K562 (cell line): ENCODE data around the gene NKG7. TPM values are rescaled to one million over a fixed set of nuclear protein-coding genes. Genes with fewer than 3 reads are reported as not detected.

Experiments
- FIP1L1 ChIP-seq: fragments of 200-400 bp; formaldehyde crosslinking; IDR thresholded peaks from 2 replicates; pipeline ENCODE4 v1.6.1; 2018; ENCODE audit warnings: mild to moderate bottlenecking, low read depth, low read length; ENCODE audit not compliant: poor library complexity, severe bottlenecking
- HLTF ChIP-seq: fragments of 450-650 bp; IDR thresholded peaks from 2 replicates; pipeline ENCODE4 v1.6.1; 2016
- MECOM ChIP-seq: fragments of 250-450 bp; sonication (Bioruptor Pico); IDR thresholded peaks from 2 replicates; pipeline ENCODE4 v1.8.0; 2022; ENCODE audit warnings: inconsistent platforms
- NBN ChIP-seq: fragments of 450-650 bp; IDR thresholded peaks from 2 replicates; pipeline ENCODE4 v1.6.1; 2016; ENCODE audit warnings: low read depth, mild to moderate bottlenecking
- NFRKB ChIP-seq: fragments of 450-650 bp; IDR thresholded peaks from 2 replicates; pipeline ENCODE4 v1.6.1; 2016; ENCODE audit warnings: low read depth
- NFXL1 ChIP-seq: fragments of 450-650 bp; formaldehyde crosslinking; IDR thresholded peaks from 2 replicates; pipeline ENCODE4 v1.4.0; 2021; ENCODE audit warnings: mild to moderate bottlenecking
- PHB ChIP-seq: fragments of 250-450 bp; sonication (Bioruptor Pico); IDR thresholded peaks from 2 replicates; pipeline ENCODE4 v1.5.0; 2021
- SMARCE1 ChIP-seq: fragments of 450-650 bp; IDR thresholded peaks from 2 replicates; pipeline ENCODE4 v1.7.1; 2016; ENCODE audit warnings: mild to moderate bottlenecking
- ZNF124 ChIP-seq: sonication (generic); formaldehyde crosslinking; IDR thresholded peaks from 2 replicates; pipeline ENCODE4 v1.8.1; 2022; ENCODE audit warnings: missing genetic modification reagents
- polyA plus RNA-seq, 8 experiments: library from polyadenylated mRNA; depleted of rRNA in 4 of 8; stranded (reverse) in 5 of 8; unstranded in 3 of 8; fragments of >200 nt; fragmentation: Nextera tagmentation in 2 of 8; fragmentation: Illumina TruSeq in 1 of 8; extraction: Ambion mirVana in 2 of 8; extraction: Trizol in 1 of 8; gene quantifications; 2 replicates each; pipeline versions ENCODE4 v1.2.1 to v1.2.3, GENCODE V29; 2011 to 2014; ENCODE audit warnings: inconsistent platforms in 1 of 8, missing spikeins in 1 of 8
- total RNA-seq, 7 experiments: library from RNA; depleted of rRNA in 6 of 7; stranded (reverse); fragments of >200 nt in 6 of 7; fragmentation: Illumina TruSeq in 2 of 7; extraction: Trizol in 2 of 7; gene quantifications; 2 replicates each; pipeline versions ENCODE4 v1.2.1 to v1.2.3, GENCODE V29; 2011 to 2021; ENCODE audit warnings: low replicate concordance in 1 of 7
- TF ChIP-seq, protein P1 (sequence below): sonication (generic); formaldehyde crosslinking; IDR thresholded peaks from 2 replicates; pipeline ENCODE4 v1.8.1; 2023; ENCODE audit warnings: missing genetic modification reagents, mild to moderate bottlenecking, borderline replicate concordance
- TF ChIP-seq, protein P2 (sequence below), 2 experiments: IDR thresholded peaks; 2 replicates each; pipeline ENCODE4 v1.6.1; 2011; ENCODE audit warnings: borderline replicate concordance in 1 of 2, control low read depth in 1 of 2, low read depth in 1 of 2, low read length in 1 of 2, mild to moderate bottlenecking in 1 of 2, mixed read lengths in 1 of 2, moderate library complexity in 1 of 2; ENCODE audit not compliant: insufficient read depth in 1 of 2, insufficient read length in 1 of 2, poor library complexity in 1 of 2, severe bottlenecking in 1 of 2; ENCODE audit errors: extremely low read depth in 1 of 2
- TF ChIP-seq, protein P3 (sequence below): fragments of 200-800 bp; sonication (Bioruptor generic); IDR thresholded peaks from 2 replicates; pipeline ENCODE4 v1.6.1; 2017; ENCODE audit warnings: missing genetic modification characterization, missing compliant biosample characterization
- TF ChIP-seq, protein P4 (sequence below): sonication (generic); formaldehyde crosslinking; IDR thresholded peaks from 2 replicates; pipeline ENCODE4 v1.8.1; 2023; ENCODE audit warnings: mild to moderate bottlenecking, missing genetic modification reagents
- TF ChIP-seq, protein P5 (sequence below): fragments of 450-650 bp; IDR thresholded peaks from 2 replicates; pipeline ENCODE4 v1.6.1; 2016

The NKG7 gene
- total and polyA plus RNA-seq, 9 of the 15 experiments (the other 6 are each of a cell fraction or from before 2014, with no cell fraction given): 0.30 to 0.70 (median 0.51) TPM; not detected in 2

DNA sequence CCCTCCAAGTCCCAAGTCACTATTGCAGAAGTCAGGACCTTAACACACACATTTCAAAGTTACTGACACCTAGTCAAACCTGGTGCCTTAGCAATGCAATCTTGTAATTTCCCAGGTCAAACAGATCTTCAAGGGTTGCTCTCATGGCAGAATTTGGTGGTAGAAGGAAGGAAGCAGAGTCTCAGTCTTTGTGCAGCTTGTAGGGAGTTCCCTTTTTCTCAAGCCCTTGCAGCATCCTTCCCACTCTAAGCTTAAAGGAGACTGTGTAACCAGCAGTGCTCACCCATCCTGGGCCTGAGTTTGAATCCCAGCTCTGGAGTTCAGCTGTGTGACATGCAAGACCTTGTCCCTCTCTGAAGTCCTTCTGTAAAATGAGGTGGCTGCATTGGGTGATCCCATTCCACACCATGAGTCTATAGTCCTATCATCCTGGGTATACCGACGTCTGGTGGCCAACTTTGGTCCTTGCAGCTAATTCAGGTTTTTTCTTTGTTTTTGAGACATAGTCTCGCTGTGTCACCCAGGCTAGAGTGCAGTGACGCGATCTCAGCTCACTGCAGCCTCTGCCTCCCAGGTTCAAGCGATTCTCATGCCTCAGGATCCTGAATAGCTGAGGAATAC lies 35.2 kb upstream of the NKG7 start (continued):
- TF ChIP-seq, protein P1, sequence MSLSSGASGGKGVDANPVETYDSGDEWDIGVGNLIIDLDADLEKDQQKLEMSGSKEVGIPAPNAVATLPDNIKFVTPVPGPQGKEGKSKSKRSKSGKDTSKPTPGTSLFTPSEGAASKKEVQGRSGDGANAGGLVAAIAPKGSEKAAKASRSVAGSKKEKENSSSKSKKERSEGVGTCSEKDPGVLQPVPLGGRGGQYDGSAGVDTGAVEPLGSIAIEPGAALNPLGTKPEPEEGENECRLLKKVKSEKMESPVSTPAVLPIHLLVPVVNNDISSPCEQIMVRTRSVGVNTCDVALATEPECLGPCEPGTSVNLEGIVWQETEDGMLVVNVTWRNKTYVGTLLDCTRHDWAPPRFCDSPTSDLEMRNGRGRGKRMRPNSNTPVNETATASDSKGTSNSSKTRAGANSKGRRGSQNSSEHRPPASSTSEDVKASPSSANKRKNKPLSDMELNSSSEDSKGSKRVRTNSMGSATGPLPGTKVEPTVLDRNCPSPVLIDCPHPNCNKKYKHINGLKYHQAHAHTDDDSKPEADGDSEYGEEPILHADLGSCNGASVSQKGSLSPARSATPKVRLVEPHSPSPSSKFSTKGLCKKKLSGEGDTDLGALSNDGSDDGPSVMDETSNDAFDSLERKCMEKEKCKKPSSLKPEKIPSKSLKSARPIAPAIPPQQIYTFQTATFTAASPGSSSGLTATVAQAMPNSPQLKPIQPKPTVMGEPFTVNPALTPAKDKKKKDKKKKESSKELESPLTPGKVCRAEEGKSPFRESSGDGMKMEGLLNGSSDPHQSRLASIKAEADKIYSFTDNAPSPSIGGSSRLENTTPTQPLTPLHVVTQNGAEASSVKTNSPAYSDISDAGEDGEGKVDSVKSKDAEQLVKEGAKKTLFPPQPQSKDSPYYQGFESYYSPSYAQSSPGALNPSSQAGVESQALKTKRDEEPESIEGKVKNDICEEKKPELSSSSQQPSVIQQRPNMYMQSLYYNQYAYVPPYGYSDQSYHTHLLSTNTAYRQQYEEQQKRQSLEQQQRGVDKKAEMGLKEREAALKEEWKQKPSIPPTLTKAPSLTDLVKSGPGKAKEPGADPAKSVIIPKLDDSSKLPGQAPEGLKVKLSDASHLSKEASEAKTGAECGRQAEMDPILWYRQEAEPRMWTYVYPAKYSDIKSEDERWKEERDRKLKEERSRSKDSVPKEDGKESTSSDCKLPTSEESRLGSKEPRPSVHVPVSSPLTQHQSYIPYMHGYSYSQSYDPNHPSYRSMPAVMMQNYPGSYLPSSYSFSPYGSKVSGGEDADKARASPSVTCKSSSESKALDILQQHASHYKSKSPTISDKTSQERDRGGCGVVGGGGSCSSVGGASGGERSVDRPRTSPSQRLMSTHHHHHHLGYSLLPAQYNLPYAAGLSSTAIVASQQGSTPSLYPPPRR: no peak
- TF ChIP-seq, protein P2, sequence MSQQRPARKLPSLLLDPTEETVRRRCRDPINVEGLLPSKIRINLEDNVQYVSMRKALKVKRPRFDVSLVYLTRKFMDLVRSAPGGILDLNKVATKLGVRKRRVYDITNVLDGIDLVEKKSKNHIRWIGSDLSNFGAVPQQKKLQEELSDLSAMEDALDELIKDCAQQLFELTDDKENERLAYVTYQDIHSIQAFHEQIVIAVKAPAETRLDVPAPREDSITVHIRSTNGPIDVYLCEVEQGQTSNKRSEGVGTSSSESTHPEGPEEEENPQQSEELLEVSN (IDR thresholded peaks at IDR 0.05; ENCODE audit: borderline replicate concordance in 1 of 2, extremely low read depth in 1 of 2, insufficient read depth in 1 of 2, insufficient read length in 1 of 2, low read depth in 1 of 2, low read length in 1 of 2, poor library complexity in 1 of 2, severe bottlenecking in 1 of 2): no peak
- TF ChIP-seq PHB (CRISPR knock-in tag) (no peak), NBN (no peak; the same call in 1 of the 2 replicates), HLTF (no peak), SMARCE1 (no peak), FIP1L1 (no peak), ZNF124 (CRISPR knock-in tag) (no peak), NFRKB (no peak), NFXL1 (CRISPR knock-in tag) (no peak), MECOM (CRISPR knock-in tag) (no peak)
- TF ChIP-seq, protein P3, sequence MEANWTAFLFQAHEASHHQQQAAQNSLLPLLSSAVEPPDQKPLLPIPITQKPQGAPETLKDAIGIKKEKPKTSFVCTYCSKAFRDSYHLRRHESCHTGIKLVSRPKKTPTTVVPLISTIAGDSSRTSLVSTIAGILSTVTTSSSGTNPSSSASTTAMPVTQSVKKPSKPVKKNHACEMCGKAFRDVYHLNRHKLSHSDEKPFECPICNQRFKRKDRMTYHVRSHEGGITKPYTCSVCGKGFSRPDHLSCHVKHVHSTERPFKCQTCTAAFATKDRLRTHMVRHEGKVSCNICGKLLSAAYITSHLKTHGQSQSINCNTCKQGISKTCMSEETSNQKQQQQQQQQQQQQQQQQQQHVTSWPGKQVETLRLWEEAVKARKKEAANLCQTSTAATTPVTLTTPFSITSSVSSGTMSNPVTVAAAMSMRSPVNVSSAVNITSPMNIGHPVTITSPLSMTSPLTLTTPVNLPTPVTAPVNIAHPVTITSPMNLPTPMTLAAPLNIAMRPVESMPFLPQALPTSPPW (CRISPR knock-in tag): no peak
- TF ChIP-seq, protein P4, sequence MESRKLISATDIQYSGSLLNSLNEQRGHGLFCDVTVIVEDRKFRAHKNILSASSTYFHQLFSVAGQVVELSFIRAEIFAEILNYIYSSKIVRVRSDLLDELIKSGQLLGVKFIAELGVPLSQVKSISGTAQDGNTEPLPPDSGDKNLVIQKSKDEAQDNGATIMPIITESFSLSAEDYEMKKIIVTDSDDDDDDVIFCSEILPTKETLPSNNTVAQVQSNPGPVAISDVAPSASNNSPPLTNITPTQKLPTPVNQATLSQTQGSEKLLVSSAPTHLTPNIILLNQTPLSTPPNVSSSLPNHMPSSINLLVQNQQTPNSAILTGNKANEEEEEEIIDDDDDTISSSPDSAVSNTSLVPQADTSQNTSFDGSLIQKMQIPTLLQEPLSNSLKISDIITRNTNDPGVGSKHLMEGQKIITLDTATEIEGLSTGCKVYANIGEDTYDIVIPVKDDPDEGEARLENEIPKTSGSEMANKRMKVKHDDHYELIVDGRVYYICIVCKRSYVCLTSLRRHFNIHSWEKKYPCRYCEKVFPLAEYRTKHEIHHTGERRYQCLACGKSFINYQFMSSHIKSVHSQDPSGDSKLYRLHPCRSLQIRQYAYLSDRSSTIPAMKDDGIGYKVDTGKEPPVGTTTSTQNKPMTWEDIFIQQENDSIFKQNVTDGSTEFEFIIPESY: no peak
- TF ChIP-seq, protein P5, sequence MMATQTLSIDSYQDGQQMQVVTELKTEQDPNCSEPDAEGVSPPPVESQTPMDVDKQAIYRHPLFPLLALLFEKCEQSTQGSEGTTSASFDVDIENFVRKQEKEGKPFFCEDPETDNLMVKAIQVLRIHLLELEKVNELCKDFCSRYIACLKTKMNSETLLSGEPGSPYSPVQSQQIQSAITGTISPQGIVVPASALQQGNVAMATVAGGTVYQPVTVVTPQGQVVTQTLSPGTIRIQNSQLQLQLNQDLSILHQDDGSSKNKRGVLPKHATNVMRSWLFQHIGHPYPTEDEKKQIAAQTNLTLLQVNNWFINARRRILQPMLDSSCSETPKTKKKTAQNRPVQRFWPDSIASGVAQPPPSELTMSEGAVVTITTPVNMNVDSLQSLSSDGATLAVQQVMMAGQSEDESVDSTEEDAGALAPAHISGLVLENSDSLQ: no peak
